Activated CD4-positive, alpha-beta T cell treated with anti-CD3 and anti-CD28 coated beads for 24 hours (primary cell): ENCODE data around the gene TAF1A.

Experiments used
- DNase-seq, 2 donors: peaks; one replicate each; pipeline ENCODE4 v3.0.0-alpha.2; 2020; ENCODE audit warnings: low read depth in 2 of 2

Gene TAF1A

DNA sequence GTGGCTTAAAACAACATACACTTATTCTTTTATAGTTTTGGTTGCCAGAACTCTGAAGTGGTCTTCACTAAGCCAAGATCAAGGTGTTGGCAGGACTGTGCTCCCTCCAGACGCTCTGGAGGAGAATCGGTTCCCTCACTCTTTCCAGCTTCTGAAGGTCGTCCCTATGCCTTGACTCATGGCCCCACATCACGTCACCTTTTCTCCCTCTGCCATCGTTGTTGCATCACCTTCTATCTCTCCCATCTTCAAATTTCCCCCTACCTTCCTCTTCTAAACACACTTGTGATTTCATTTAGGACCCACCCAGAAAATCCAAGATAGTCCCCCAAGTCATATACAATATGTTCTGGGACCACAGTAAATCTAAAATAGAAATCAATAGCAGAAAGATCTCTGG, 54.3 kb downstream of the TAF1A start:
- DNase-seq = no peak

DNA sequence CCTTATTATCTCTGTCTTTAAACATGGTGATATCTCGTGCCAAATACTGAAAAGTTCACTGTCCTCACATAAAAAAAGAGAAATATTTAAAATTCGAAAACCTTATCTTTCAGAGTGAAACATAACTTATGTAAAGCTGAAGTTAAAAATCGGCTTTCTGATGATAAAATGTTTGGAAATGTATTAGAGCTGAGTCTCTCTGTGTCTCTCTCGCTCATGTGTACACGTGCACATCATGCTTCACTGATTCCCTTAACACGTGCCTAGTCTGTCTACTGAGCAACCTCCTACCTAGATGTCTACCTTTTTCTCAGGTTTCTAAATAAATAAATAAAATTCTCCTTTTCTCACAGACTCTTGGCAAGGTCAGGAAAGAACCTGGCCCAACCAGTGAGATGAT, 58.9 kb downstream of the TAF1A start:
- DNase-seq = no peak

DNA sequence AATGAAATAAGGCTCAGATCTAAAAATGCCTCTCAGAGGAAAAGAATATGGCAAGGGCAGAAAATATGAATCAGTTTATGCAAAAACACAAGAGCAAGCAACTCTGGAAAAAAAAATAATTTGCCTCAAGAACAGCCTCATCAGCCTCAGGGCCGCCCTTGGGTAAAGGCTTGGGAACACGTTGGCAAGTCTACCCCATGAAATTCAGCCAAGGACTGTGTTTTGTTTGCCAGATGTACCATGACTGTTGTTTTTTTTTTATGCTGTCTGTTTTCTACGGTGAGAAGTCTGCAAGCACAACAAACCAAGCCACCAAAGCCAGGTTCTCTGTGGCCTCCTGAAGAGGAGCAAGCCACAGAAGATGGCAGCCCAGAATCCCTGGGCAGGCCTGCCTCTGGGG, 59.8 kb downstream of the TAF1A start:
- no peak for DNase-seq

DNA sequence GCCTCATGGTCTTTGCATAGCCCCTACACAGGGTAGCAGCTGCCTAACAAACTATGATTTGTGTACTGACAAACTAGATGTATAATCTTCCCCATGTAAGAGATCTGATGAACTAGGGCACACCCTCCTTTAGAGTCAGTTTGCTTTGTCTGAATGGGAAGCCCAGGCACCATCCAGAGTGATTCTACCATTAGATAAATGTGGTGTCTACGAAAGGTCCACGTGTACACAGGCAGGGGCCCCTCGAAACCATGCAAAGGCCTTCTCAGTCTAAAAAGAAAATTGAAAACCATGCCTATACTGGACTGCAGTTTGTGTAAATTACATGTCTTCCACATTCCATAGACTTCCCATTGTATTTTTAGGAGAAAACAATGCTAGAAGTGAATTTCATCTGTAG, 60.6 kb downstream of the TAF1A start:
- no peak for DNase-seq

DNA sequence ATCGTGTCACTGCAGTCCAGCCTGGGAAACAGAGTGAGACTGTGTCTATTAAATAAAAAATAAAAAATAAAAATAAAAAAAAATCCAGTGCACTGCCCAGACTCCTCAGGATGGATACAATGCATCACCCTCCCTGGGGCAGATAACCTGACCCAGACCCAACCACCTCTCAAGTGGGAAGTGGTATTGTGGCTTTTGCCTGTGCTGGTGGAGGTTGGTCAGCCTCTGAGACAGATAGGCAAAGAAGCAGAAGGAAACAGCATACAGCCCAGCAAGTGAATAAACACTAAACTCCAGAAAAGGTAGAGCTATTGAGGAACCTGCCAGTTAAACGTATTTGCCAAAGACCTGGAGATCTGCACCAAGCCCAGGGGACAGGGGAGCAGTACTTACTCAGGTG, 63.8 kb downstream of the TAF1A start:
- DNase-seq = no peak

DNA sequence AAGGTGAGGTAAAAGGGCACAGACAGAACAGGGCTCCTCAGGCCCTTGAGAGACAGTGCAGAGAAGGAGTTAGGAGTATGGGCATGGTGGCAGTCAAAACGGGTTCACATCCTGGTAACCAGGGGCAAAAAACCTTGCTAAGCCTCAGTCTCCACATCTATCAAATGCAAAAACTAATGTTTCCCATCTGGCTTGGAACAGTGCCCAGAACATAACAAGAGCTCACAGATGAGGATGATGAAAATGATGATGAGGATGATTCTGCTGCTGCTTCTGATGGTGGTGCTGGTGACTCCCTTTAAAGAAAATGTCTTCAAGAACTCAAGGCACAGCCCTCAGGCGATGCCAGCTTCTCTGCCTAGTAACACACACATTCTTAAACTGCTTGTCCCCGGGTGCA, 65.9 kb downstream of the TAF1A start:
- DNase-seq = no peak

DNA sequence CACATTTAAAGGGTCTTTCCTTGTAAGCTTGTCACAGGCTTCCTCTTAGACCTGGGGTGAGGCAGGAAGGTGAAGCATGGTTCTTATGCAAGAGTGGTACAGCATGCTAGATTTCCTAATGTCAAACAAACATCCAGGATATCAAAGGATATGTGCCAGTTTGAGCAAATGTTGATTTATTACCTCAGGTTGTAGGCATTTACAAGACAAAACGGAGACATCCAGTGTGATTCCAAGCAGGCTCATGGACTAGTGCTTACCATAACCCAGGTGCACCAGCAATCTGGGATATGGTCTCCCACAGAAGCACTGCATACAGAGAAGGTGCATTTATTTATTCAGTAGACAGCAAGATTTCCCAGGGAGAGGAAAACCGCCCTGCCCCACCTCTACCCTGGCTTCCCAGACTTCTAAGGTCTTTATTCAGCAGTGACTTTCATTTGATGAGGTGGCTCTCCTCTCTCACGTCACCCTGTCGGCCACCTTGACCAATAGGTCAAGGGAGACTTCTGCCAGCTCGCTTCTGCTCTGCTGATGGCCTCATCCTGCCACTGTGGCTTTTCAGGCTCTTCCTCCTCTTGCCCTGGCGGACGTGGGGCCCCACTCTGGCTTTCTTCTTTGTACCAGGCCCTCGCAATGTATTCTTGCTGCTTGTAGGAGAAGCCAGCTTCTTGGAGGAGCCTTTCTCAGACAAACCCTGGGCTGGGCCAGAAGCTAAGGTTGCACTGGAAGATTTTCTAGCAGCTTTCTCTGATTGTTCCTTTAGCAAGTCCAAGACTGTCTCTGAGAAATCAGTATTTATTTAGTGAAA, 67.4 kb downstream of the TAF1A start:
- no peak for DNase-seq

DNA sequence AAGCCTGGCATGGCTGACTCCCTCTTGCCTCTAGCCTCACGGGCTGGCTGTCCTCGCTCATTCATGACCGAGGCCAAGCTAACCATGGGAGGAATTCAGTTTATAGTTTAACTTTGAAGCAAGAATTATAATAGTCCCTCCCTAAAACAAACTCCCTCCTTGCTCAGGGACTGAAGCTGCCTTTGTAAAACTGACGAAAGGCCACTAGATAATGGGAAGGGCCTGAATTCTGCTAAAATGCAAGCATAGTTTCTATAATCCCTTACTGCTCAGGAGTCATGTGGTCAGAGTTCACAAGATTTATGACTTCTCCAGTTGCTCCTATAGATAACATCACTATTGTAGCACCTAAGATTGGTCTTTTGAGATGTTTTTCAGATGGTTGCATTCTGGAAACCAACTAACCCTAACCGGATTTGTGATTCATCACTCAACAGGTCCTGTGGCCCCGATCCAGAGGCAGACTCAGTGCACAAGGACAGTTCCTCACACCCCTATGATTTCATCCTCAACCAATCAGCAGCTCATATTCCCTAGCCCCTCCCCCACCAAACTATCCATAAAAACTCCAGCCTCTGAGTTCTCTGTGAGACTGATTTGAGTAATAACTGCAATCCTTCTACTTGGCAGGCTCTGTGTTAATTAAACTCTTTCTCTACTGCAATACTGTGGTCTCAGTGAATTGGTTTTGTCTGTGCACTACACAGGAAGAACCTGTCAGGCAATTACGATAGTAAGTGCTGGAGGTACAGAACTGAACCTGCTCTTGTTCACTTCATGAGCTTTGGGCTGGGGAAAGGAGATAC, 68.2 kb downstream of the TAF1A start:
- DNase-seq = no peak
